SK-N-SH treated with all-trans-retinoic acid at 6 μM for 48 hours (cell line): ENCODE measurements around the gene CDKN1B.
A peak's percentile ranks its signal among the peaks of the same experiment; 100 is the strongest.

ENCODE experiments used
- ATAC-seq: fragments of 200-7000 bp; cut with Tn5 transposase; 3 replicates; pipeline ENCODE4 v1.9.1; 2020; ENCODE audit warnings: mild to moderate bottlenecking, moderate library complexity
- ARNTL ChIP-seq: fragments of 450-650 bp; formaldehyde crosslinking; IDR thresholded peaks from 2 replicates; pipeline ENCODE4 v1.5.0; 2020; ENCODE audit warnings: low read depth, mild to moderate bottlenecking, moderate library complexity, borderline replicate concordance
- BACH2 ChIP-seq: fragments of 250-450 bp; sonication (Bioruptor Pico); IDR thresholded peaks from 2 replicates; pipeline ENCODE4 v1.9.0; 2021; ENCODE audit warnings: mild to moderate bottlenecking, borderline replicate concordance
- CREB5 ChIP-seq: fragments of 250-450 bp; sonication (Bioruptor Pico); IDR thresholded peaks from 2 replicates; pipeline ENCODE4 v1.5.1; 2020; ENCODE audit warnings: low read depth, mild to moderate bottlenecking, moderate library complexity
- CSDC2 ChIP-seq: fragments of 250-450 bp; sonication (Bioruptor Pico); IDR thresholded peaks from 2 replicates; pipeline ENCODE4 v1.5.0; 2020; ENCODE audit warnings: mild to moderate bottlenecking, moderate library complexity
- CSRNP3 ChIP-seq: fragments of 250-450 bp; sonication (Bioruptor Pico); IDR thresholded peaks from 2 replicates; pipeline ENCODE4 v1.5.1; 2021; ENCODE audit warnings: mild to moderate bottlenecking, moderate library complexity
- ESRRG ChIP-seq: fragments of 250-450 bp; sonication (Bioruptor Pico); IDR thresholded peaks from 2 replicates; pipeline ENCODE4 v1.6.1; 2021; ENCODE audit warnings: mild to moderate bottlenecking
- GLIS3 ChIP-seq: fragments of 250-450 bp; sonication (Bioruptor Pico); IDR thresholded peaks from 2 replicates; pipeline ENCODE4 v1.5.0; 2020; ENCODE audit warnings: mild to moderate bottlenecking, moderate library complexity
- ISL1 ChIP-seq: fragments of 250-450 bp; sonication (Bioruptor Pico); IDR thresholded peaks from 2 replicates; pipeline ENCODE4 v2.1.2; 2022; ENCODE audit warnings: mild to moderate bottlenecking, moderate library complexity
- OSR1 ChIP-seq: fragments of 250-450 bp; sonication (Bioruptor Pico); IDR thresholded peaks from 2 replicates; pipeline ENCODE4 v1.8.0; 2022; ENCODE audit warnings: moderate library complexity, mild to moderate bottlenecking, inconsistent platforms
- PATZ1 ChIP-seq: fragments of 250-450 bp; sonication (Bioruptor Pico); IDR thresholded peaks from 2 replicates; pipeline ENCODE4 v1.8.0; 2020; ENCODE audit warnings: mild to moderate bottlenecking, moderate library complexity, borderline replicate concordance
- PPARA ChIP-seq: fragments of 250-450 bp; sonication (Bioruptor Pico); IDR thresholded peaks from 2 replicates; pipeline ENCODE4 v1.5.0; 2020; ENCODE audit warnings: mild to moderate bottlenecking, borderline replicate concordance
- RARB ChIP-seq: fragments of 250-450 bp; sonication (Bioruptor Pico); IDR thresholded peaks from 2 replicates; pipeline ENCODE4 v1.8.0; 2021; ENCODE audit warnings: mild to moderate bottlenecking, moderate library complexity
- TCF4 ChIP-seq: fragments of 250-450 bp; sonication (Bioruptor Pico); IDR thresholded peaks from 2 replicates; pipeline ENCODE4 v1.8.0; 2021; ENCODE audit warnings: mild to moderate bottlenecking, moderate library complexity, borderline replicate concordance
- TOX ChIP-seq: fragments of 250-450 bp; sonication (Bioruptor Pico); IDR thresholded peaks from 2 replicates; pipeline ENCODE4 v1.8.0; 2021; ENCODE audit warnings: mild to moderate bottlenecking, moderate library complexity, borderline replicate concordance
- TSHZ2 ChIP-seq: fragments of 250-450 bp; sonication (Bioruptor Pico); IDR thresholded peaks from 2 replicates; pipeline ENCODE4 v1.5.0; 2020; ENCODE audit warnings: mild to moderate bottlenecking, moderate library complexity
- ZC3H10 ChIP-seq: fragments of 250-450 bp; sonication (Bioruptor Pico); IDR thresholded peaks from 2 replicates; pipeline ENCODE4 v1.5.1; 2021; ENCODE audit warnings: mild to moderate bottlenecking, moderate library complexity
- ZFP3 ChIP-seq: fragments of 250-450 bp; sonication (Bioruptor Pico); IDR thresholded peaks from 2 replicates; pipeline ENCODE4 v1.5.0; 2020; ENCODE audit warnings: mild to moderate bottlenecking, moderate library complexity
- ZFP30 ChIP-seq: fragments of 450-650 bp; formaldehyde crosslinking; IDR thresholded peaks from 2 replicates; pipeline ENCODE4 v1.5.0; 2022; ENCODE audit warnings: mild to moderate bottlenecking, moderate library complexity
- ZNF70 ChIP-seq: fragments of 450-650 bp; formaldehyde crosslinking; IDR thresholded peaks from 2 replicates; pipeline ENCODE4 v1.5.0; 2020; ENCODE audit warnings: mild to moderate bottlenecking, moderate library complexity
- ZNF8 ChIP-seq: fragments of 450-650 bp; formaldehyde crosslinking; IDR thresholded peaks from 2 replicates; pipeline ENCODE4 v1.5.0; 2020; ENCODE audit warnings: mild to moderate bottlenecking, moderate library complexity

Gene CDKN1B

GRCh38 chr12:12722435-12723148 lies 5.4 kb downstream of the CDKN1B start:
- TF ChIP-seq TOX (peak; percentile 4; the same call in 1 of the 2 replicates), ZNF70 (CRISPR knock-in tag) (no peak), ZNF8 (CRISPR knock-in tag) (no peak)
- ATAC-seq: no peak

- no peak for ATAC-seq
- TF ChIP-seq ZC3H10 (CRISPR knock-in tag) (no peak), TCF4 (no peak), BACH2 (CRISPR knock-in tag) (no peak), ESRRG (CRISPR knock-in tag) (no peak), ZFP3 (no peak), PPARA (CRISPR knock-in tag) (no peak), ZNF70 (CRISPR knock-in tag) (no peak), GLIS3 (CRISPR knock-in tag) (no peak), OSR1 (CRISPR knock-in tag) (no peak), CSDC2 (CRISPR knock-in tag) (no peak), ZNF8 (CRISPR knock-in tag) (no peak), ISL1 (CRISPR knock-in tag) (no peak)
These were observed 6.0 kb downstream of the CDKN1B start for GRCh38 chr12:12723149-12723680.

GRCh38 chr12:12723681-12724420 lies 6.7 kb downstream of the CDKN1B start:
- peak; percentile 7; the same call in 2 of the 3 replicates for ATAC-seq
- TF ChIP-seq CSDC2 (CRISPR knock-in tag) (no peak), TCF4 (no peak), ZNF8 (CRISPR knock-in tag) (no peak), CREB5 (CRISPR knock-in tag) (no peak), ISL1 (CRISPR knock-in tag) (no peak), TSHZ2 (no peak)

- no peak for TF ChIP-seq CSDC2 (CRISPR knock-in tag)
- TF ChIP-seq TCF4: no peak
- TF ChIP-seq OSR1 (CRISPR knock-in tag): no peak
- peak; percentile 2; the same call in 1 of the 3 replicates for ATAC-seq
These were observed 7.4 kb downstream of the CDKN1B start for GRCh38 chr12:12724421-12725085.

GRCh38 chr12:12725086-12725955 lies 8.2 kb downstream of the CDKN1B start:
- no peak for TF ChIP-seq GLIS3 (CRISPR knock-in tag)
- TF ChIP-seq ZFP3: 0 out of 2 replicates have a peak, but pooled peaks have one; percentile 51
- peak; percentile 44; the same call in 1 of the 2 replicates for TF ChIP-seq TCF4
- peak; percentile 70 for ATAC-seq

GRCh38 chr12:12725956-12726554 lies 8.9 kb downstream of the CDKN1B start:
- ATAC-seq: no peak
- no peak for TF ChIP-seq OSR1 (CRISPR knock-in tag)
- no peak for TF ChIP-seq PATZ1 (CRISPR knock-in tag)
- TF ChIP-seq CSDC2 (CRISPR knock-in tag): no peak
- TF ChIP-seq BACH2 (CRISPR knock-in tag): no peak
- no peak for TF ChIP-seq RARB (CRISPR knock-in tag)
- no peak for TF ChIP-seq ESRRG (CRISPR knock-in tag)
- TF ChIP-seq GLIS3 (CRISPR knock-in tag): no peak
- TF ChIP-seq ARNTL (CRISPR knock-in tag): no peak
- no peak for TF ChIP-seq CSRNP3 (CRISPR knock-in tag)
- TF ChIP-seq TCF4: no peak
- TF ChIP-seq ZC3H10 (CRISPR knock-in tag): no peak
- no peak for TF ChIP-seq ZFP30
- no peak for TF ChIP-seq TOX
- no peak for TF ChIP-seq PPARA (CRISPR knock-in tag)
